Inflammatory macrophage treated with lipopolysaccharide for 1 hour (primary cell): Measurements from ENCODE around the gene CELA3A.
"Not testable (repeated sequence)": the region's sequence is repeated elsewhere in the genome, so short reads cannot be mapped to it uniquely, and the experiment has no call there.

ENCODE experiments used
- DNase-seq, 2 donors: peaks; one replicate each; pipeline ENCODE4 v3.0.0-alpha.2; 2020 to 2022

The CELA3A gene, protein sequence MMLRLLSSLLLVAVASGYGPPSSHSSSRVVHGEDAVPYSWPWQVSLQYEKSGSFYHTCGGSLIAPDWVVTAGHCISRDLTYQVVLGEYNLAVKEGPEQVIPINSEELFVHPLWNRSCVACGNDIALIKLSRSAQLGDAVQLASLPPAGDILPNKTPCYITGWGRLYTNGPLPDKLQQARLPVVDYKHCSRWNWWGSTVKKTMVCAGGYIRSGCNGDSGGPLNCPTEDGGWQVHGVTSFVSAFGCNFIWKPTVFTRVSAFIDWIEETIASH

DNA sequence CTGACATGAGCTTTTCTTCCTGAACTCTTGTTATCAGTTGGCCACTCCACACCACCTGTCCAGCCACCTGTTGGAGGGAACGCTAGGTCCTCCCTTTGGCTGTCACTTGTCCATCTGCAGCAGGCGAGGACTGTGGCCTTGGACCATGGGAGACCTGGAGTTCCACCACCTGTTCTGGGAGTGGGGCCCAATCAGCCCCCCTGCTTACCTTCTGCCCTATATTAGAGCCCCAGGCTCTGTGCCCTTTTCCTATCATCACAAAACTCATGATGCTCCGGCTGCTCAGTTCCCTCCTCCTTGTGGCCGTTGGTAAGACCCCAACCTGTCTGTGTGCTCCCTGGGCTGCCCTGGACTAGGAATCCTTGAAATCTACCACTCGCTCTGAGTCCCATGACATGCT, at the start of gene CELA3A:
Gene CELA3A, plus strand, starts transcription at position 249 of the 400 bp plus-strand sequence. Its CDS starts 18 bp downstream, at position 267.
- DNase-seq: no peak

DNA sequence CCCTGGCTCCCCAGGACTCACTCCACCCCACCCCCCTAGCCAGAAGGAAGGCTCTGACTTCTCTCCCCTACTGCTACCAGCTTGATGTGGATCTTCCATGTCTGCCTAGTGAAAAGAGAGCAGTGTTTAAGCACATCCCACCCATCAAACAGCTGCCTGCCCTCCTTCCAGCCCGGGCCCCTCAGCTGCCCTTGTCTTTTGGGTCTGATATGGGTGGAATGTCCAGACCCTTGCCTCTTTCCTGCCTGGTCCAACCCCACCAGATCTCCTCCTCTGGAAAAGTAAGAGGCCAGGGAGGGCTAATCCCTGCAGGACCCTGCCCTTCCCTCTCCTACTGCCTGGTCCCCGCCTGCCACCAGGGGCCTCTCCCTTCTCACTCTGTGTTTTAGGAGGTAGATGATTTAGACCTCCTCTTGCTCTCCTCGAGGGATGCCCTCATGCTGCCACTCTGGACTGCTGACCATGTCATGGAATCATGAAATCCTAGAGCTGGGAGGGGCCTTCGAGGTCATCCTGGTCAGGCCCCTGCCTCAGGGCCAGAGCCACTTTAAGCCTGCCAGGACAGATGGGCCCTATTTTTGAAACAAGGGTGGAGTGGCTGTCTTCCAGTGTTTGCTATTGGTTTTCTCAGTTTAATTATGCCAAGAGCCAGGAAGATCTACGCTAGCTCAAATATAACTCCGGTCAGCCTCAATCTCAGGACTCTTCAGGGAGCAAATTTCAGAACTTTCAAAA, 48.5 kb upstream of the CELA3A start:
- DNase-seq: no peak

DNA sequence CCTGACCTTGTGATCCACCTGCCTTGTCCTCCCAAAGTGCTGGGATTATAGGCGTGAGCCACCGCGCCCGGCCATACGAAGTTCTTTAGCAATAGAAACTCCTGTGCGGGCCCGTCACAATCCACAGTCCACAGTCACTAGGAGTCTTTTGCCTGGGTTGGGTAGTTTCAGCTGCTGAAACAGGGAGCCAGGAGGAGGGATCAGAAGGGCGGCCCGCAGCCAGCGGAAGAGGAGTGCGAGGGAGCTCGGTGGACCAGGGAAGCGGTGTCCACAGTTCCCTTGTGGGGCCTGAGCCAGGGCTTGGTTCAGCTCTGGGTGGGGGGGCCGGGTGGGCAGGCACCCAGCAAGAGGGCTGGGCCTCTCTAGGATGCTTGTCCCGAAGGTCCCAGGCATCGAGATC, 46.4 kb upstream of the CELA3A start:
- no peak for DNase-seq

GRCh38 chr1:21955501-21956281, 45.8 kb upstream of the CELA3A start:
- no peak for DNase-seq

GRCh38 chr1:21956720-21957552, 44.5 kb upstream of the CELA3A start:
- DNase-seq: no peak

DNA sequence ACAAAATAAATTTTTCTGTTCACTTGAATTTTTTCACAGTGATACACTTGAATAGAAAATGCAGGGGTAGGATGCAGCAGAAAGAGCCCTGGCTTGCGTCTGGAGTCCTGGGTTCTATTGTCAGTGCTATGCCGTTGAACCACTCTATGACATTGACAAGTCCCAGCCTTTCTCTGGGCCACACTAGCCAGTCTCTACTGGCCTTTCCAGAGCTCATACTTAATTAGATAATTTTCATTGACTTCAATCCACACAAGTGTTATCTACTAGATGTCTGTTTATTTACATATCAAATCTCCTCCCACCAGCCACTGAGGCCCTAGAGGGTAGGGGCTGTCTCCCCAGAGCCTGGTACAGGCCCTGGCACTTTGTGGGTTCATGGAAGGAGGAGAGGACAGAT, 40.1 kb upstream of the CELA3A start:
- DNase-seq: no peak

GRCh38 chr1:21961799-21962198, 39.7 kb upstream of the CELA3A start:
- DNase-seq: no peak

DNA sequence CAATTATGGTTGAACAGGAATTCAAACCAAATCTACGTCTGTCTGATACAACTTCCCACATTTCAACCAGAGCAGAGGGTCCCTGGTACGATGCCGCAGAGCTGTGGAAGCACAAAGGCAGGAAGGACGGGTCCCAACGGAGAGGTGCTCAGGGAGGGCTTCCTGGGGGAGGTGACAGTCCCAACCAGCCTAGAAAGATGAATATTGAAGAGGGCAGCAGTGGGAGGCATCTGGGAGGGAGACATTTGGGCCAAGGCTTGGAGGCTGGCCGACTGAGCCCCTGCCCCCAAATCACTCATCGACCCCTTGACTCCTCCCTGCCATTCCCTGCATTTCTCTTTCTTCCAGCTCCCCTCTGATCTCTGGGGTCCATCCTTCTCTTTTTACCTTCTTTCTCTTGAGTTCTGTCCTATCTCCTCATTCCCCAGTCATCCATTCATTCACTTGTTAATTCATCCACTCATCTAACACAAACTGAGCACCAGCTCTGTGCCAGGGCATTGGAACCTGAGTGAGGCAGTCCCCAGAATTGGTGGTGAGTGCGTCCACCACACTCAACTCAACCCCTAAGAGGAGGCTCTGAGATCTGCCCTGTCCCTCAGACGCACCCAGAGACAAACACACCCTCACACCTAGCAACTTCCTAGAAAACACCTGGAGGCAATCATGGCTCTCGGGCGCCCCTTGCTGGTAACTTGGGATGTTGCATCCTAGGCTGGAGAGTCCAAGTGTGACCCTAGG, 37.8 kb upstream of the CELA3A start:
- DNase-seq: peak; percentile 42 to 94

- DNase-seq: peak; percentile 16 to 34
These were observed 35.0 kb upstream of the CELA3A start for GRCh38 chr1:21966247-21967000.

DNA sequence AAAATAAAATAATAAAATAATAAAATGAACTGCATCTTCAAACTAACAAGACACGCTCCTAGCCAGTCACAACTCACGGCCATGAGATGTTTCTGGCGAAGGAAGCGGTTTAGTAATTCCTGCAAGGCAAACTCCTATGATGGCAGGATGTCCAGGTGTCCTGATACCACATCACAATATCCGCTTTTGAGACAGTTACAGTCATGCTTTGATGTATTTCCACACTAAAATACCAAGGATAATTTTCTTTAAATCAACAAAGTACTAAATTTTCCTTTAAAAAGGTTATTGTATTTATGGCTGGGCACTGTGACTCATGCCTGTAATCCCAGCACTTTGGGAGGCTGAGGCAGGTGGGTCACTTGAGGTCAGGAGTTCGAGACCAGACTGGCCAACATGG, 34.2 kb upstream of the CELA3A start:
- not testable (repeated sequence) for DNase-seq

GRCh38 chr1:21969066-21969465, 32.4 kb upstream of the CELA3A start:
- DNase-seq: not testable (repeated sequence)

GRCh38 chr1:21970523-21970922, 30.9 kb upstream of the CELA3A start:
- not testable (repeated sequence) for DNase-seq

GRCh38 chr1:21972973-21973441, 28.4 kb upstream of the CELA3A start:
- not testable (repeated sequence) for DNase-seq

DNA sequence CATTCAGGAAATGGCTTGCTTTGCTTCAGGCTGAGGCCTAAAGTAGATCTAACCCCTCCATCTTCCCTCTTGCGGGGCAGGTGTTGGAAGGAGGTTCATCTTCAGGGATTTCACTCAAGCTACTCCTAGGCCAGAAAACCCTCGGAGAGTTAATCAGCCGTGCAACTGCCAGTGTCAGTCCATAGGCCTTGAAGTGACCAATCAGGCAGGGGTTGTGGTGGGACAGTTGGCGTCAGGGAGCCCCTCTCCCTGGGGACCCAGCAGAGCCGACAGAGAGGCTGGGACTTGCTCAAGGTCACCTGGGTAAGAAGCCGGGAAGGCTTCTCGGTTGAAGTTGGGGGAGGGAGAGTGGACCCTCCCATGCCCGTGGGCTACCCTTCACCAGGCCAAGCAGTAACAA, 27.5 kb upstream of the CELA3A start:
- DNase-seq: not testable (repeated sequence)

DNA sequence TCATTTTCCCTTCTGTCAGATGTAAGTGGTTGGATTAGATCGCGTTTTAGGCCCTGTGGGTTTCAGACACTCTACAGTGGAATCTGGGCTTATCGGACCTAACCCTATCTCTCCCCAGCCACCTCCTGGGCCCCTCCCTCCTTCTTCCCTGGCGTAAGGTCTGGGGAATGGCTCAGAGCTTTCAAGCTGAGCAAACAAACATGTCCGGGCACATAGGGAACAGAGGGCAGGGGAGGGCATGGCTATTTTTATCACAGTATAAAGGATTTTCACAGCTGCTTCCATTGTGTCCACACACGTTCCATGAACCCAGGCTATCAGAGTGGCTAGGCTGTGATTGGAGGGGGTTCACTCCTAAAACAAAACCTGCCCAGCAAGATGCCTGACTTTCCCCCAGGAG, 26.8 kb upstream of the CELA3A start:
- not testable (repeated sequence) for DNase-seq

DNA sequence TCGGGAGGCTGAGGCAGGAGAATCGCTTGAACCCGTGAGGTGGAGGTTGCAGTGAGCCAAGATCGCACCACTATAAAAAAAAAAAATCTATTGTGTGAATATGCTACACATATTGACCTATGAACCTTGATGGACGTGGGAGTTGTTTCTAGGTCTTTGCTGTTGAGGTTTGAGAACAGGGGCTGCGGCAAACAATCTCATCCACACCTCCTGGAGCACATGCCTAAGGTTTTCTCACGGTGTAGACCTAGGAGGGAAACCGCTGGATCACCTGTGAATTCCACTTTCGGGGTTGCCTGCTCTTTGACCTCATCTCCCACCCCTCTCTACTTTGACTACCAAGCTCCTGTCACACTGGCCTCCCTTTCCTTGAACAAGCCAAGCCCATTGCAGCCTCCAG, 26.2 kb upstream of the CELA3A start:
- DNase-seq: not testable (repeated sequence)

DNA sequence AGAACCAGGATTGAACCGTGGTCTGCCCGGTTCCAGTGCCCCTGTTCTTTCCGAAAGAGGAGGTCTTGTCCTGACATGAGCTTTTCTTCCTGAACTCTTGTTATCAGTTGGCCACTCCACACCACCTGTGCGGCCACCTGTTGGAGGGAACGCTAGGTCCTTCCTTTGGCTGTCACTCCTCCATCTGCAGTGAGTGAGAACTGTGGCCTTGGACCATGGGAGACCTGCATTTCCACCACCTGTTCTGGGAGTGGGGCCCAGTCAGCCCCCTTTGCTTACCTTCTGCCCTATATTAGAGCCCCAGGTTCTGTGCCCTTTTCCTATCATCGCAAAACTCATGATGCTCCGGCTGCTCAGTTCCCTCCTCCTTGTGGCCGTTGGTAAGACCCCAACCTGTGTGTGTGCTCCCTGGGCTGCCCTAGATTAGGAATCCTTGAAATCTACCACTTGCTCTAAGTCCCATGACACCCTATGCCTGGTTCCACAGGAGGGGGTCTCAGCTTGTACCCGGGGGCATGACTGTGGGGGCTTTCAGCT, 24.7 kb upstream of the CELA3A start, which contains the start of gene CELA3B:
Gene CELA3B, plus strand, starts transcription at position 320 of the 537 bp plus-strand sequence. Its CDS starts 18 bp downstream, at position 338.
- DNase-seq: not testable (repeated sequence)

- DNase-seq: not testable (repeated sequence)
These were observed 23.2 kb upstream of the CELA3A start for GRCh38 chr1:21978209-21978608.

- not testable (repeated sequence) for DNase-seq
These were observed 20.8 kb upstream of the CELA3A start for GRCh38 chr1:21980515-21981220.

GRCh38 chr1:21981253-21981652, 20.2 kb upstream of the CELA3A start:
- not testable (repeated sequence) for DNase-seq
